Measurements from ENCODE around the gene BRI3. TPM values are rescaled to one million over a fixed set of nuclear protein-coding genes. Genes with fewer than 3 reads are reported as not detected.

Gene BRI3
- total and polyA plus RNA-seq, 2 of the 8 experiments (the other 6 are each of a cell fraction or from before 2014, with no cell fraction given): 77.5 to 93.4 TPM

GRCh38 chr7:98285157-98286092, 3.9 kb downstream of the BRI3 start:
- Histone ChIP-seq H2BK12ac (ENCODE audit: low read depth, low read length) (no peak overlapping the region), H3K9me3 (ENCODE audit: insufficient read depth in 2 of 2, low read depth in 1 of 2, low read length in 1 of 2) (no peaks in the 10 kb centered on the region), H3K79me1 (ENCODE audit: low read depth, low read length) (peaks cover 13% of the 10 kb centered on the region), H3K4me2 (ENCODE audit: insufficient read depth in 1 of 2, low read depth in 2 of 2, low read length in 2 of 2) (no peak overlapping the region), H3K4ac (replicated peaks; ENCODE audit: insufficient read length, low read depth, low read length) (no peak overlapping the region), H3K4me1 (replicated peaks in 1 of 4; ENCODE audit: control insufficient read depth in 3 of 4, insufficient read depth in 4 of 4, low read length in 3 of 4) (peaks cover 4 to 26% (median 18%) of the 10 kb centered on the region in 4 experiments), H2BK20ac (ENCODE audit: low read length) (no peak overlapping the region), H3K27me3 (replicated peaks in 1 of 4; ENCODE audit: control insufficient read depth in 3 of 4, extremely low read depth in 1 of 4, insufficient read depth in 3 of 4, low read length in 3 of 4) (no peaks in the 10 kb centered on the region), H2BK5ac (ENCODE audit: low read depth, low read length) (0 out of 2 replicates have a peak overlapping the region, but pooled peaks have one; percentile 44), H3K9ac (replicated peaks in 1 of 4; ENCODE audit: extremely low read depth in 1 of 4, low read depth in 3 of 4, low read length in 3 of 4) (peak overlapping the region in 1 of 4 experiments; percentile 11; a peak in 1 of 7 replicates), H4K91ac (replicated peaks; ENCODE audit: insufficient read length, low read length) (peak overlapping the region; percentile 27), H2BK120ac (replicated peaks; ENCODE audit: low read depth, low read length) (no peak overlapping the region), H2AFZ (ENCODE audit: low read length) (no peak overlapping the region), H3K18ac (ENCODE audit: extremely low read depth, low read length) (no peak overlapping the region), H3K79me2 (ENCODE audit: control insufficient read depth in 1 of 2, insufficient read depth in 2 of 2, low read length in 2 of 2) (peaks cover 7 to 61% of the 10 kb centered on the region in 2 experiments), H4K20me1 (replicated peaks in 1 of 2; ENCODE audit: control insufficient read depth in 1 of 2, insufficient read depth in 2 of 2, low read length in 2 of 2) (peaks cover 37 to 45% of the 10 kb centered on the region in 2 experiments), H3K56ac (replicated peaks; ENCODE audit: insufficient read length, low read depth, low read length) (no peak overlapping the region), H2AK5ac (ENCODE audit: low read depth, low read length) (peak overlapping the region; percentile 15; the same call in 1 of the 2 replicates), H4K5ac (ENCODE audit: insufficient read length, low read depth, low read length) (no peak overlapping the region), H3K4me3 (ENCODE audit: extremely low read depth in 1 of 4, insufficient read depth in 2 of 4, low read depth in 3 of 4, low read length in 4 of 4) (no peak overlapping the region), H2BK15ac (ENCODE audit: low read length) (no peak overlapping the region), H4K8ac (ENCODE audit: extremely low read depth, insufficient read depth, low read length) (peak overlapping the region; percentile 88; the same call in 1 of the 2 replicates), H3K23me2 (ENCODE audit: low read depth, low read length) (peaks cover 5% of the 10 kb centered on the region; the same call in 1 of the 2 replicates), H3K14ac (ENCODE audit: insufficient read length) (no peak overlapping the region), H3K36me3 (ENCODE audit: control insufficient read depth in 2 of 4, insufficient read depth in 4 of 4, low read length in 3 of 4) (no peaks in the 10 kb centered on the region; a peak in 1 of 8 replicates), H3K23ac (ENCODE audit: insufficient read length) (no peak overlapping the region), H3K27ac (ENCODE audit: low read depth, low read length) (no peak overlapping the region)
- ChIA-PET POLR2A (ENCODE audit: partially characterized antibody) (interaction anchor here (1.1 kb wide), 1 partner anchor 10 kb away, joined by 3 read pairs; no protein-coding TSS in a partner anchor), CTCF (ENCODE audit: partially characterized antibody) (interaction anchor here (0.9 to 2.8 kb wide), 4 partner anchors 8 to 448 kb away, joined by 3 to 14 read pairs (median 4); no protein-coding TSS in a partner anchor)
- WGBS, 2 experiments (ENCODE audit: extremely low coverage in 1 of 2, insufficient coverage in 1 of 2, insufficient read length in 1 of 2, insufficient replicate concordance in 2 of 2, low coverage in 1 of 2, low lambda C conversion rate in 2 of 2, missing lambda C conversion rate in 1 of 2): 85% methylated on average over 18 of the region's 21 CpGs; no CpG with 5 or more reads in 1 of the 2 experiments
- no peak for FAIRE-seq
- TF ChIP-seq TAF7 (optimal IDR thresholded peaks at IDR 0.05; ENCODE audit: borderline replicate concordance, low read depth, low read length) (no peak), MAFK (IDR thresholded peaks at IDR 0.05; ENCODE audit: low read depth, low read length) (no peak), ZNF274 (IDR thresholded peaks at IDR 0.05; ENCODE audit: borderline replicate concordance, extremely low read depth, low read length) (no peak), BACH1 (IDR thresholded peaks at IDR 0.05; ENCODE audit: low read length) (no peak), CTBP2 (IDR thresholded peaks at IDR 0.05; ENCODE audit: borderline replicate concordance, insufficient read depth, insufficient read length, low read length) (no peak), EZH2 (IDR thresholded peaks at IDR 0.05; ENCODE audit: low read depth, low read length, severe bottlenecking) (no peak), PHF8 (conservative IDR thresholded peaks at IDR 0.05; ENCODE audit: low read depth, low read length) (no peak)
- no peak for DNase-seq (ENCODE audit: low read depth in 1 of 2, low spot score in 2 of 2)
